Gastrocnemius medialis (tissue), 4 donors: ENCODE data around the gene PHB1. TPM values are rescaled to one million over a fixed set of nuclear protein-coding genes. Genes with fewer than 3 reads are reported as not detected.

ENCODE experiments used
- ATAC-seq, 2 donors: fragments of 150-250 bp; one replicate each; pipeline ENCODE4 v1.9.1; 2016
- DNase-seq, 2 donors: peaks; one replicate each; pipeline ENCODE4 v3.0.0-alpha.2; 2019
- H3K27ac ChIP-seq, 4 donors: fragments of 200-600 bp; sonication (generic); 1 replicate in 1 of 4; 2 replicates in 3 of 4; pipeline ENCODE4 v1.5.1; 2016 to 2018; ENCODE audit warnings: mild to moderate bottlenecking in 2 of 4, moderate library complexity in 1 of 4
- H3K27me3 ChIP-seq, 3 donors: fragments of 200-600 bp; sonication (generic) in 2 of 3; 1 replicate in 1 of 3; 2 replicates in 2 of 3; pipeline versions ENCODE4 v1.5.1 to v1.6.0; 2016 to 2019; ENCODE audit warnings: mild to moderate bottlenecking in 1 of 3, moderate library complexity in 1 of 3
- H3K36me3 ChIP-seq, 2 donors: fragments of 200-600 bp; sonication (generic) in 1 of 2; one replicate each; pipeline ENCODE4 v1.5.1; 2017 to 2018
- H3K4me1 ChIP-seq, 2 donors: fragments of 200-600 bp; sonication (generic) in 1 of 2; one replicate each; pipeline ENCODE4 v1.5.1; 2016 to 2017; ENCODE audit warnings: mild to moderate bottlenecking in 2 of 2
- H3K4me3 ChIP-seq, 4 donors: fragments of 200-600 bp; sonication (generic) in 3 of 4; 1 replicate in 1 of 4; 2 replicates in 3 of 4; pipeline ENCODE4 v1.5.1; 2016 to 2019; ENCODE audit warnings: mild to moderate bottlenecking in 2 of 4
- H3K9me3 ChIP-seq, 3 donors: fragments of 200-600 bp; sonication (generic) in 2 of 3; 1 replicate in 1 of 3; 2 replicates in 2 of 3; pipeline ENCODE4 v1.5.1; 2016 to 2019
- POLR2A ChIP-seq, 2 donors: fragments of 450-650 bp; IDR thresholded peaks; one replicate each; pipeline ENCODE4 v1.6.1; 2017; ENCODE audit warnings: antibody characterized with exemption in 2 of 2, mild to moderate bottlenecking in 2 of 2, moderate library complexity in 2 of 2
- in situ Hi-C, 4 donors: fragments of 200-750 bp; cut with MboI; loops; one replicate each; pipeline versions ENCODE4 v1.15.0 to v1.8.0; 2017; ENCODE audit warnings: low sequenced_read_pairs in 4 of 4
- intact Hi-C: fragments of 100-400 bp; cut with DNase I; formaldehyde crosslinking; loops from one replicate; pipeline ENCODE4 v1.15.1; 2023; ENCODE audit warnings: low total_unique reads
- total RNA-seq, 4 donors: library from RNA; depleted of rRNA; stranded (reverse); fragments of >200 nt; gene quantifications; one replicate each; pipeline versions ENCODE4 v1.1.0 to v1.2.3, GENCODE V29; 2016
- TF ChIP-seq, protein P1 (sequence below), 5 experiments: fragments of 450-650 bp in 3 of 5; fragments of 200-600 bp in 2 of 5; sonication (generic) in 2 of 5; IDR thresholded peaks in 4 of 5; conservative IDR thresholded peaks in 1 of 5; 1 replicate in 4 of 5; 2 replicates in 1 of 5; pipeline ENCODE4 v1.5.1; 2016 to 2019; ENCODE audit warnings: antibody characterized with exemption in 5 of 5, mild to moderate bottlenecking in 3 of 5, moderate library complexity in 3 of 5

PHB1 gene
- total RNA-seq, 4 donors from 2014 or later = 102 to 137 (median 116) TPM

DNA sequence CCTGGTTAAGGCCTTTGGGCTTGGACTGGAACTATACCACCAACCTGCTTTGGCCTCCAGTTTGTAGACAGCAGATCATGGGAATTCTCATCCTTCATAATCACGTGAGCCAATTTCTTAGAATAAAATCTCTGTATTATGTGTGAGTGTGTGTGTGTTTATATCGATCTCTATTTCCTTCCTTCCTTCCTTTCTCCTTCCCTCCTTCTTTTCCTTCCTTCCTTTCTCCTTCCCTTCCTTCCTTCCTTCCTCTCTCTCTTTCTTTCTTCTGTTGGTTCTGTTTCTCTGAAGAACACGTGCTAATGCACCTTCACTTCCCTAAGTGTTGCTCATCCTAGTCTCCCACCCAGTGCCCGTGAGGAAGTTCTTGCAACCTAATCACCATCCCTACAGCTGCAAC is 35.5 kb upstream of the PHB1 start:
- Histone ChIP-seq H3K36me3 (no peaks in the 10 kb centered on the region), H3K9me3 (no peaks in the 10 kb centered on the region), H3K4me1 (no peaks in the 10 kb centered on the region), H3K27me3 (no peaks in the 10 kb centered on the region), H3K4me3 (no peak overlapping the region), H3K27ac (no peak overlapping the region)
- intact Hi-C loops (no loop called here), in situ Hi-C loops (no loop called here)
- ATAC-seq = no peak
- DNase-seq = no peak
- TF ChIP-seq POLR2A (IDR thresholded peaks at IDR 0.05) = no peak
- TF ChIP-seq, protein P1, sequence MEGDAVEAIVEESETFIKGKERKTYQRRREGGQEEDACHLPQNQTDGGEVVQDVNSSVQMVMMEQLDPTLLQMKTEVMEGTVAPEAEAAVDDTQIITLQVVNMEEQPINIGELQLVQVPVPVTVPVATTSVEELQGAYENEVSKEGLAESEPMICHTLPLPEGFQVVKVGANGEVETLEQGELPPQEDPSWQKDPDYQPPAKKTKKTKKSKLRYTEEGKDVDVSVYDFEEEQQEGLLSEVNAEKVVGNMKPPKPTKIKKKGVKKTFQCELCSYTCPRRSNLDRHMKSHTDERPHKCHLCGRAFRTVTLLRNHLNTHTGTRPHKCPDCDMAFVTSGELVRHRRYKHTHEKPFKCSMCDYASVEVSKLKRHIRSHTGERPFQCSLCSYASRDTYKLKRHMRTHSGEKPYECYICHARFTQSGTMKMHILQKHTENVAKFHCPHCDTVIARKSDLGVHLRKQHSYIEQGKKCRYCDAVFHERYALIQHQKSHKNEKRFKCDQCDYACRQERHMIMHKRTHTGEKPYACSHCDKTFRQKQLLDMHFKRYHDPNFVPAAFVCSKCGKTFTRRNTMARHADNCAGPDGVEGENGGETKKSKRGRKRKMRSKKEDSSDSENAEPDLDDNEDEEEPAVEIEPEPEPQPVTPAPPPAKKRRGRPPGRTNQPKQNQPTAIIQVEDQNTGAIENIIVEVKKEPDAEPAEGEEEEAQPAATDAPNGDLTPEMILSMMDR (IDR thresholded peaks at IDR 0.05 in 4 of 5, conservative IDR thresholded peaks at IDR 0.05 in 1 of 5) = no peak

GRCh38 chr17:49447628-49448302 is 33.1 kb upstream of the PHB1 start:
- Histone ChIP-seq H3K27me3 (no peaks in the 10 kb centered on the region), H3K36me3 (no peaks in the 10 kb centered on the region), H3K4me3 (no peak overlapping the region), H3K9me3 (no peaks in the 10 kb centered on the region), H3K27ac (no peak overlapping the region), H3K4me1 (no peaks in the 10 kb centered on the region)
- ATAC-seq = no peak
- TF ChIP-seq, protein P1 (IDR thresholded peaks at IDR 0.05 in 4 of 5, conservative IDR thresholded peaks at IDR 0.05 in 1 of 5) = no peak
- no peak for TF ChIP-seq POLR2A (IDR thresholded peaks at IDR 0.05)
- no peak for DNase-seq
- in situ Hi-C loops = no loop called here
- intact Hi-C loops = no loop called here

DNA sequence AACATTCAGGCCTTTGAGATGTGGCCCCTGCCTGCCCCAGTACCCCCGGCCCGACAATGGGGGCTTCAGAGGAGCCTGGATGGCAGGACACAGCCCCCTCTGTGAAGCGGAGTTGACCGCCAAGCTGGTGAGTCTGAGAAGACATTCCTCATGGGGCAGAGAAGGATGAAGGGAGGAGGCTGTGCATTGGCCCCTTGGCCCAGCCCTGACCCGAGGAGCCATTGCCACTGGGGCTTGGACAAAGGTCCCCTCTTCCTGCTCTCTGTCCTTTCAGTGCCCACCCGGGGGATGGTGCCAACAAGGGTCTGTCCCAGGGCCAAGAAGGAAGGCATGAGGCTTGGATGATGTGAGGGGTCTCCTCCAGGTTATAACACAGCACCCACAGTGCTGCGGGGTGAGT is 30.9 kb upstream of the PHB1 start:
- no peak for ATAC-seq
- H3K27ac ChIP-seq = no peak overlapping the region
- no peak for DNase-seq
- H3K4me1 ChIP-seq = no peaks in the 10 kb centered on the region
- in situ Hi-C loops = no loop called here
- TF ChIP-seq POLR2A (IDR thresholded peaks at IDR 0.05) = no peak
- TF ChIP-seq, protein P1 (IDR thresholded peaks at IDR 0.05 in 4 of 5, conservative IDR thresholded peaks at IDR 0.05 in 1 of 5) = no peak
- no peak overlapping the region for H3K4me3 ChIP-seq
- no peaks in the 10 kb centered on the region for H3K36me3 ChIP-seq
- intact Hi-C loops = no loop called here
- H3K9me3 ChIP-seq = no peaks in the 10 kb centered on the region
- peaks cover 3 to 5% (median 3%) of the 10 kb centered on the region in 3 donors for H3K27me3 ChIP-seq

DNA sequence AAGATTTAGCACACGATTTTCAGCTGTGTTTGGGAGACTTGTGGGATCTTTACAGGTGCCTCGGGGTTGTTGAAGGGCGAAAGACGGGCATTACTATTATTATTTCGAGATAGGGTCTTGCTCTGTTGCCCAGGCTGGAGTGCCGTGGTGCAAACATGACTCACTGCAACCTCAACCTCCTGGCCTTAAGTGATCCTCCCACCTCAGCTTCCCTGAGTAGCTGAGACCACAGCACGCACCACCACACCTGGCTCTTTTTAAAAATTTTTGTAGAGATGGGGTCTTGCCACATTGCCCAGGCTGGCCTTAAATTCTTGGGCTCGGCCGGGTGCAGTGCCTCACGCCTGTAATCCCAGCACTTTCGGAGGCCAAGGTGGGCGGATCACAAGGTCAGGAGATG is 29.7 kb upstream of the PHB1 start:
- Histone ChIP-seq H3K27ac (no peak overlapping the region), H3K36me3 (no peaks in the 10 kb centered on the region), H3K27me3 (peaks cover 10 to 12% (median 11%) of the 10 kb centered on the region in 3 donors), H3K4me1 (no peaks in the 10 kb centered on the region), H3K4me3 (no peak overlapping the region), H3K9me3 (no peaks in the 10 kb centered on the region)
- in situ Hi-C loops (no loop called here), intact Hi-C loops (no loop called here)
- ATAC-seq (no peak), DNase-seq (no peak)
- TF ChIP-seq POLR2A (IDR thresholded peaks at IDR 0.05) = no peak
- TF ChIP-seq, protein P1 (IDR thresholded peaks at IDR 0.05 in 4 of 5, conservative IDR thresholded peaks at IDR 0.05 in 1 of 5) = no peak

DNA sequence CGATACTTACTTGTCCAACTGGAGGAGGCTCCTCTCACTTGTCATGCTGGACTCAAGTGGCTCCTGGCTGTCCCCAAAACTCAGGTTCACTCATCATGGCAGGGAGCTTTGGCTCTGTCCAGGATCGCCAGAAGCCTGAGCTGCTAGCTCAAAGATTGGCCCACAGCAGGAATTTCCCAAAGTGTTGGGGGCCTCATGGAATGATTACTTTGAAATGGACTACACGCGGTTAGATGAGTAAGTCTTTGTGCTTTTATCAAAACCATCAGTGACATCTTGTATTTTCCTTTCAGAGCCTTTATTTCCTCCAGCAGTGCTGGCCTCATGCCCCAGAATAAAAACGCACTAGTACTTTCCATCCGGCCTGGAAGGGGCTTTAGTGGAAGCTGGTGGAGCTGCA is 29.2 kb upstream of the PHB1 start:
- Histone ChIP-seq H3K4me1 (no peaks in the 10 kb centered on the region), H3K36me3 (no peaks in the 10 kb centered on the region), H3K4me3 (no peak overlapping the region), H3K27me3 (peaks cover 10 to 16% (median 12%) of the 10 kb centered on the region in 3 donors), H3K9me3 (no peaks in the 10 kb centered on the region), H3K27ac (no peak overlapping the region)
- intact Hi-C loops = no loop called here
- no peak for TF ChIP-seq POLR2A (IDR thresholded peaks at IDR 0.05)
- TF ChIP-seq, protein P1 (IDR thresholded peaks at IDR 0.05 in 4 of 5, conservative IDR thresholded peaks at IDR 0.05 in 1 of 5) = no peak
- DNase-seq (no peak), ATAC-seq (no peak)
- in situ Hi-C loops = no loop called here
